A549 (cell line): ENCODE measurements around the gene LRFN5.

Experiments
- BHLHE40 ChIP-seq: IDR thresholded peaks from 2 replicates; pipeline ENCODE4 v1.6.1; 2012; ENCODE audit warnings: low read depth, low read length, inconsistent platforms
- CTCF ChIP-seq: fragments of >200 bp; sonication (Bioruptor Twin); formaldehyde crosslinking; IDR thresholded peaks from 3 replicates; pipeline ENCODE4 v1.5.1; 2016
- FOSL2 ChIP-seq, 2 experiments: fragments of 450-650 bp in 1 of 2; fragments of >200 bp in 1 of 2; sonication (Bioruptor Twin) in 1 of 2; formaldehyde crosslinking; IDR thresholded peaks; 2 replicates each; pipeline versions ENCODE4 v1.5.0 to v1.6.1; 2016 to 2020; ENCODE audit warnings: mild to moderate bottlenecking in 1 of 2, moderate library complexity in 1 of 2
- POLR2AphosphoS2 ChIP-seq: conservative IDR thresholded peaks from 2 replicates; pipeline ENCODE4 v1.6.1; 2012; ENCODE audit warnings: low read length, improper control_type of control experiment, inconsistent platforms
- RAD21 ChIP-seq, 2 experiments: fragments of >200 bp in 1 of 2; sonication (Bioruptor Twin) in 1 of 2; formaldehyde crosslinking in 1 of 2; IDR thresholded peaks in 1 of 2; conservative IDR thresholded peaks in 1 of 2; 2 replicates in 1 of 2; 3 replicates in 1 of 2; pipeline ENCODE4 v1.6.1; 2012 to 2018; ENCODE audit warnings: inconsistent platforms in 1 of 2
- SMC3 ChIP-seq: fragments of >200 bp; sonication (Bioruptor Twin); formaldehyde crosslinking; IDR thresholded peaks from 3 replicates; pipeline ENCODE4 v1.6.1; 2018; ENCODE audit warnings: inconsistent platforms

GRCh38 chr14:41570415-41571155, 36.1 kb upstream of the LRFN5 start:
- TF ChIP-seq POLR2AphosphoS2 (no peak), BHLHE40 (no peak), RAD21 (conservative IDR thresholded peaks at IDR 0.05 in 1 of 2, IDR thresholded peaks at IDR 0.05 in 1 of 2) (no peak), FOSL2 (IDR thresholded peaks at IDR 0.05) (no peak), FOSL2 (CRISPR knock-in tag; IDR thresholded peaks at IDR 0.05) (no peak), SMC3 (no peak), CTCF (no peak)
